HG03378 (cell line): ENCODE data around the gene LONP2.
"Not testable (repeated sequence)": the region's sequence is repeated elsewhere in the genome, so short reads cannot be mapped to it uniquely, and the experiment has no call there.

ENCODE experiments used
- ATAC-seq: cut with Tn5 transposase; IDR thresholded peaks from one replicate; pipeline ENCODE4 v1.9.1; 2021; ENCODE audit warnings: mild to moderate bottlenecking, moderate library complexity; ENCODE audit not compliant: unreplicated experiment

Gene LONP2

DNA sequence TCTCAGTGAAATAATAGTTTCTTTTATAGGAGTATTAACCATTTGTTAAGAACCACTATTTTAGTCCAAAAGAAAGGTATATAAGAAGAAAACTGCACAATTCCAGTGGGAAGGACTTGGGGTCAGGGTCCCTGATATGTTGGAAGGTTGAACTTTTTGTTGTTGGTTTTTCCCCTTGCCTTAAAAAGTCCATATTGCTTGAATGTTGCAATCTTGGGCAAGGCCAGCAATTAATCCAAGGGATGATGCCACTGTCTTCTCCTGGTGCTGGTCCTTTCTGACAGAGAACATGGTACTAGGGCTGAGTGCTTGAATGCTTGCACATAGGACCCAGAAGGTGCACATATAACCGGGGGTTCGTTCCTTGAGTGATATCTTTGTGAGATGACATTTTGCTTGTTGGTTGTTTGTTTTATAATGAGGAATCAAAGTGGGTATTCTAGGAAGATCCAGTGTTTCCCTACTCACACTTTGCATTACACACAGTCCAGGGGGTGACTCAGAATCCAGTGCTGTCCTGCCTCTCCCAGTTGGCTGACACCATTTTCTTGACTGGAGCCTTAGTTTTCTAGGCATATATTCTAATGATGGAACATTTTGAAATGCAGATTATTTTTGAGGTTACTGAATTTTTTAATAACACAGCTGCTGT lies 86.2 kb downstream of the LONP2 start:
- no peak for ATAC-seq

DNA sequence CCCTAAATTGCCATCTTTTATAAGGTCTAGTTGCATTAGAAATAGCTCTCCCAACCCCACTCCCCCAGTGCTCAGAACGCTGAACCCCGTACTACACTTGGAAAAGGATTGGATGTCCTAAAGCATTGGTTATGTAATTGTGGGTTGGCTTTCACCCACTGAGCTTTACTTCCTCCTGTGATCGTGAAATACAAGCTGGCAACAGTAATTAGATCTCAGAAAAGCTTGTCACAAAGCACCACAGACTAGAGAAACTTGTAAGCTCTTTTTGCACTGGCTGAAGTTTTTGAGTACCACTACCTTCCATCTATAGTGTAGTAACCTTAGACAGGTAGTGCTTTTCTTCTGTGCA lies 86.7 kb downstream of the LONP2 start:
- no peak for ATAC-seq

DNA sequence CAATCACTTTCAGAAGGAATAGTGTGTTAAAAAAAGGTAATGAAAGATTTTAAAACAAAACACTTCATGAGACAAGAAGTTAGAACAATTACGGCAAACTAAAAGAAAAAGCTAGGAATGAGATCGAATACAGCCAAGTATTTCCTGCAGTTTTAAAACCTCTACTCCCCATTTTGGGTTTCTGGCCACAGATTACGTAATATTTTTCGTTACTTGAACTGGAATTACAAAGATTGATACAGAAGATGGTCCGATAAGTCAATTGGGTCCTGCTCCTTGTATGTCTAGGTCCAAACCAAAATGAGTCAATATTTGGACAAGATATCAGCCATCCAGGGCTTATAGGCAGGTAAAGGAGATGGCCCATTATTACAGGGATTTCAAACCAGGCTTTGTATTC lies 88.9 kb downstream of the LONP2 start:
- ATAC-seq = no peak

DNA sequence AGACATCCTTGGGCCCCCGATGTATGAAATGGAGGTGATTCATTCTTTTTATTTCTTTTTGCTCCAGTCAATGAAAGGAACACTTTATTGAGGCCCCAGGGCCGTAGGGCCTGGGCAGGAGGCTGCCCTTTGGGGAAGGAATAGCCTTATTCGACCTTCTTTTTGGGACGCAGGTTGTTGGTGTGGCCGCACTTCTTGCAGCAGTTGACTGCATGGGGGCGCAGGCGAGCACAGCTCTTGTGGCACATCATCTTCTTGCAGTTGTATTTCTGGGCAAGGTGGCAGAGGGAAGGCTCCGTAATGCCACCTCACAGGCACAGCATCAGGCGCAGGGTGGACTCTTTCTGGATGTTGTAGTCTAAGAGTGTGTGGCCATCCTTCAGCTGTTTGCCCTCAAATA lies 90.2 kb downstream of the LONP2 start:
- no peak for ATAC-seq

DNA sequence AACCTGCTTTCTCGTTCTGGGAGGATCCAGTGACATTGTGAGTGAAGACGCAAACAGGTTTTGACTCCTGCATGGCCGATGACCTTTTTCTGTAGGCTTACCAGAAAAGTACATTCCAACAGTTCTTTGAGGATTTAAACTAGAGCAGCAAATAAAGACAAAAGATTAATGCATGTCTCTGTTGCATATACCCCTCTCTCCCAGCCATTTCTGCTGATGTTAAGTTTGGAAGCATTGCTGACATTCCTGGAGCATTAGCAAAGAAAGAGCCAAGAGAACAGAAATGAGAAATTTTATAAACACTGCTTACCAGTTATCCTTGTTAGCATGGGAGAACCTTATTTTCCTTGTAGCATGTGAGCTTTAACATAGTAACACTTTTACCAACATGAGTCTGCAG lies 91.9 kb downstream of the LONP2 start:
- no peak for ATAC-seq

DNA sequence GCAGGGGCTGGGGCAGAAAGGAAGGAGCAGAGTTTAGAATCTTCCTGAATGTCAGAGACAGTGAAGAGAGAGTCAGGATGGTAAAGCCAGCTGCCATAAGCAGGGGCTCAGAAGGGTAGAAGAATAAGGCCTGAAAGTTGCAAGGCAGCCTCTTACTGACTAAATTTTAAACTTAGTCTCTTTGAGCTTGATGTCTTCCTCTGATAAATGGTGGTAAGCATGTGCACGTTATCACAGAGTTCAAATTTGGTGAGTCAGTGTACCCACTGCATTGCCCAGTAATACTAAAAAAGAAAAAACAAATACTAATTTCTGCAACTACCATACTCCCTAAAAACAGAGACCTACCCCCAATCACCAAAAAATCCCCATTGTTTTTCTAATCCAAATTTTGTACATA lies 96.0 kb downstream of the LONP2 start:
- ATAC-seq = no peak

DNA sequence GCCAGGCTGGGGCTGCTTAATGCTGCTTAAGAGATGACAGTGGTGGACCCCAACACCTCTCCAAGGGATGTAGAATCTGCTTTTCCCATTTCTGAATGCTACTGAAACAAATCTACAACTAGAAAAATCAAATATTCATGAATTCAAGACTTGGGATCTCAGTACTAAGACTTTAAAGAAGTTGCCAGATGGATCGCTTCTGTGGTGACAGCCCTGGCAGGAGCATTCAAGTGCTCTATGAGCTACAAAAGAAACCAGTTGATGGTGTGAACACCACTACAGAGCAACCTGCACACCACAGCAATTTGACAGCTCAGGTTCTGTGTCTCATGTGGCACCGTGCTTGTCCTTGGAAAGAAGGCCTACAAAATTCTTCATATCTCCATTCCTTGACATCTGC lies 98.5 kb downstream of the LONP2 start:
- ATAC-seq = no peak

DNA sequence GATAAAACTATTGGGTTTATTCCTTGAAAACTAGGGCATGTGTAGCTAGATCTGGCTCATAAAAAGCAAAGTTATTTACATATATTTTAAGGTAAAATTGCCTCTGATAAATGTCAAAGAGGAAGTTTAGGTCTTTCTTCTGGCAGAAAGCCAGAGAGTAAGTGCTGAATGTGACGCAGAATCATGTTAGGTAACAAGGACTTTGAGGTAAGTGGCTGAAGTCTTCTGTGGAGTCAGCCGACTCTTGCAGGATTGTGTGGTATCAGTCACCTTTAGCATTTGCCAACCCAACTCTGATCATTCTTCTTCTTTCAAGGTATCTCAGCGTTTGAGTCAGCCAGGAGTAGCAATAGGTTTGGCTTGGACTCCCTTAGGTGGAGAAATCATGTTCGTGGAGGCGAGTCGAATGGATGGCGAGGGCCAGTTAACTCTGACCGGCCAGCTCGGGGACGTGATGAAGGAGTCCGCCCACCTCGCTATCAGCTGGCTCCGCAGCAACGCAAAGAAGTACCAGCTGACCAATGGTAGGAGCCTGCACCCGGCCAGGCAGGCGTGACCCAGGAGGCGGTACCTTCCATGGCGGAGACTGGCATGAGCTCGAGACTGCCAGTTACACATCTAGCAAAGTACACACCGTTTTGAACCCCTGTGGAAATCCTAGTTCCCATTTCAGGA lies 103.2 kb downstream of the LONP2 start:
- no peak for ATAC-seq

DNA sequence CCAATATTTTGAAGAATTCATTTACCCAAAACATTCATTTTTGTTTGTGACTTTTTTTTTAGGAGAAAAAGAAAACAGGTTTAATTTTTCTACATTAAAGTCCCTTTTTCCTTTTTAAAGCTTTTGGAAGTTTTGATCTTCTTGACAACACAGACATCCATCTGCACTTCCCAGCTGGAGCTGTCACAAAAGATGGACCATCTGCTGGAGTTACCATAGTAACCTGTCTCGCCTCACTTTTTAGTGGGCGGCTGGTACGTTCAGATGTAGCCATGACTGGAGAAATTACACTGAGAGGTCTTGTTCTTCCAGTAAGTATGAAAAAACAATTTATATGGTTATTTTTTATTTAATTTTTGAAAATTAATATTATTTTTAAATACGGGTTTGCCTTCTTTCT lies 103.9 kb downstream of the LONP2 start:
- ATAC-seq = no peak

DNA sequence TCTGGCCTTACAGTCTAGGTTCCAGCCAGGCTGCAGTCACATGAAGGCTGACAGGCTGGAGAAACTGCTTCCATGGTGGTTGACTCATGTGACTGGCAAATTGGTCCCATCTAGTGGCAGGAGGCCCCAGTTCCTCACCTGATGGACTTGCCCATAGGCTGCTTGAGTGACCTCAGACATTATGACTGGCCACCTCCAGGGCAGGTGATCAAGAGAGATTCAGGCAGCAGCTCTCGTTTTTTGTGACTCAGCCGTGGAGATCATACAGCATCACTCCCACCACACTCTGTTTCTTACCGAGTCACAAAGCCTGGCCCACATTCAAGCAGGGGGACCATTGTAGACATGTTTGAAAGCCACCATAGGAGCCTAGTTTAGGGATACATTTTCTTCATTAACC lies 106.6 kb downstream of the LONP2 start:
- ATAC-seq = no peak

DNA sequence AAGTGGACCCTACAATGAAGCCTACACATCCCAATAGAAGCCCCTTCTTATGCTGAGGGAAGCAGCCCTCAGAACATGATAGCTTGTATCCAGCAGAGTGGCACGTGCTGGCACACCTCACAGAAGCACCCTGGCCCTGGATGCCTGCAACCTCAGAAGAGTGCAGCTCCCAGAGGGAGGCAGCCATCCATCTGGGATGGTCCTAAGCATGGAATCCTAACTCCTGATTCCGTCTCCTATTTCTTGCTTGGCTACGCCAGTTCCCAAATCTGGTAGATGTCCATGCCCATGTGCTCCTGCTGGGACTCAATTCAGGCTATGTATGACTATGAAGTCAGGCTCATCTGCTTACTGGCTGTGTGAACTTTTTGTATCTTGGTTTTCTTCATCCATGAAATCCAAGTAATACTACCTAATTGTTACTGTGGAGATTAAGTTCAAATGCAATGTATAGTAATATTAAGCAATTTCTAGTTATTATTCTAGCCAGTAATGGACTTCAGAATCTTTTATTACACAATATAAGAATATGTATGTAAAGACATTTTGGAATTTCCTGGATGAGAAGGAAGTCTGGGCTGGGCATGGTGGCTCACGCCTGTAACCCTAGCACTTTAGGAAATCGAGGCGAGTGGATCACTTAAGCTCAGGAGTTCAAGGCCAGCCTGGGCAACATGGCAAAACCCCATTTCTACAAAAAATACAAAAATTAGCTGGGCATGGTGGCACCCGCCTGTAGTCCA lies 108.7 kb downstream of the LONP2 start:
- no peak for ATAC-seq

DNA sequence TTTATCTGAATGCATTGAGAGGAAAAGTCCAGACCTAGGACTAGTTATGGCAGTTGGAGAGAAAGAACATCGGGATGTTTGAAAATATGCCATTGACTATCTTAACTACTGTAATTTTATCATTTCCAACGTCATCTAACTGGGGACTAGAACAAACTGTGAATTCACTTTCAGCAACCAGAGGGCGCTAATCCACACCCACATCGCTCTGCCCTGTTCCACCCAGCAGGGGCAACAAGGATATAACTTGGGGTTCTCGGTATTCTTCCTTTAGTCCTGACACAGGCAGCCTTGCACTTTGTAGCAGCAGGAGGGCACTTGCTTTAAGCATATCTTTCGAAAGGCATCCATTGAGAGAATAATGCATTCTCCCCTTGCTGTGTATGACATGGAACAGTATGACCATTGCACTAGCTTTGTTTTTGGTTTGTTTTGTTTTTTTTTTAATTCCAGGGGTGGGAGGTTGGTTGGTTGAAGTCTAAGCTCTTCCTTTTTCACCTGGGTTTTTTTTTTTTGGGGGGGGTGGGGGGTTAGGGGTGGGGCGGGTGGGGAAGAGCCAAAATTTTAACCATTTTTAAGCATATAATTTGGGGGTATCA lies 109.6 kb downstream of the LONP2 start:
- ATAC-seq = peak; percentile 65

DNA sequence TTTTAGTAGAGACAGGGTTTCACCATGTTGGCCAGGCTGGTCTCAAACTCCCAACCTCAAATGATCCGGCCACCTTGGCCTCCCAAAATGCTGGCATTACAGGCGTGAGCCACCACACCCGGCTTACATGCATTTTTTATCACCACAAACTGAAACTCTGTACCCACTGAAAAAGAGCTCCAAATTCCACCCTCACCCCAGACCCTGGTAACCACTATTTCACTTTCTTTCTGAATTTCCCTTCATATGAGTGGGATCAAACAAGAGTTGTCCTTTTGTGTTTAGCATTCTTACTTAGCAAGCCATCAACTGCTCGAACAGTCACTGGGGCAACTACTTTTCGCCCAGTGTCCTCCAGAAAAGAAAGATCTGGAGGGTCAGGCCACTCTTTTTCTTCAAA lies 110.3 kb downstream of the LONP2 start:
- ATAC-seq = not testable (repeated sequence)

DNA sequence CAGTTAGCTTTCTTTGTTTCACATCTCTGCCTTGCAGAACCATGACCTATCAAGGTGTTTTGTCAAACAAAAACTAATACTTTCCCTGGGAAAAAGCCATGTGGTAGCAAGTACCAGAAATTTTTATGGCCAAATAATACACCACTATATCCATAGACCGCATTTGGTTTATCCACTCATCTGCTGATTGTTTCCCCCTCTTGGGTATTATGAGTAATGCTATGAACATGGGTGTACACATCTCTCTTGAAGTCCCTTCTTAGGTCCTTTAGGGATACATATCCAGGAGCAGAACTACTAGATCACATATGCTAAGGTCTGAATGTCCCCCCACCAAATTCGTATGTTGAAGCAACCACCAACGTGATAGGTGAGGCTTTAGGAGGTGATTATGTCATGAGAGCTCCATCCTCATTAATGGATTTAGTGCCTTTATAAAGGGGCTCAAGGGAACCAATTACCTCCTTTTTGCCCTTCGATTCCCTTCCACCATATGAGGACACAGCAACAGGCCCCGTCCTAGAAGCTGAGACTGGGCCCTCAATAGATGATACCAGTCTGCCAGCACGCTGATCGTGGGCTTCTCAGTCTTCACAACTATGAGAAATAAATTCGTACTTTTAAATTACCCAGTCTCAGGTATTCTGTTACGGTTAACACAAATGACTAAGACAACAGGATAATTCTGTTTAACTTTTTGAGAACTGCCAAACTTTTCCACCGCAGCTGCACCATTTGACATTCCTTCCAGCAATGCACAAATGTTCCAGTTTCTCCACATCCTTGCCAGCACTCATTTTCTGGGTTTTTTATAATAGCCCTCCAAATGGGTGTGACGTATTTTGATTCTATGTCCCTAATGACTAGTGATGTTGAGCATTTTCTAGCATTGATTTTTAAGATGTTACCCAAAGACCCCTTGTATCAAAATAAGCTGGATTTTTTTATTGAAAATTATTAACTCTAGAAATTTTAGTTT lies 111.1 kb downstream of the LONP2 start:
- no peak for ATAC-seq

DNA sequence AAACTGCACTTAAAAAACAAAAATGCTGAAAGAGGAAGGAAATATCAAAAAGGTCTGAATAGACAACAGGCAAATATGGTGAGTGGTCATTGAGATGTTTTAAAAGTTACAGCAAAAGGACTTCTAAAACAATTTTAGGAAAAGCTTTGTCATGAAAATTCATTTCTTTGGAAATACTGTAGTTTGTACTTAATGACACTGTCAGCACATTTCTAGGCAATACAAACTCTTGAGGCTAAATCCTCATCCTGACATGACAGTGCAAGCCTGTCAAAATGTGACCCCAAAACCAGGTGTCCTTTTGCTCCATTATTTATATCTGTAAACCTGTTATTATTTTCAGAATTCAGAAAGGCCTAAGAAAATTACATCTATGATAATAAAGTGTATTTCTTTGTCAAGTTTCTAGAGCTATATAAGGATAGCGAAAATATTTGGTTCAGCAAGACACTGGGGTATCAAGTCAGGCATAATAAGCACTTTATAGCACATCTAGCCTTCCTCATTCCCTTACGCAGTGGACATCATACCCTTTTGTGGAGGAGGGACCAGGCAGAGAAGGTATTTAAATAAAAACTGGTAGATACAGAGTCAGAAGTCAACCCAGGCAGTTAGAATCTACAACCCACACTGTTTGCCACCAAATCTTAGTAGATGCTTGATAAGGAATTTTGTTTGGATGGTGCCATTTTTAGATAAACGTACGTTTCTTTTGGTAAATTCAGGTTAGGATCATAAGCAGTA lies 112.7 kb downstream of the LONP2 start:
- ATAC-seq = no peak

DNA sequence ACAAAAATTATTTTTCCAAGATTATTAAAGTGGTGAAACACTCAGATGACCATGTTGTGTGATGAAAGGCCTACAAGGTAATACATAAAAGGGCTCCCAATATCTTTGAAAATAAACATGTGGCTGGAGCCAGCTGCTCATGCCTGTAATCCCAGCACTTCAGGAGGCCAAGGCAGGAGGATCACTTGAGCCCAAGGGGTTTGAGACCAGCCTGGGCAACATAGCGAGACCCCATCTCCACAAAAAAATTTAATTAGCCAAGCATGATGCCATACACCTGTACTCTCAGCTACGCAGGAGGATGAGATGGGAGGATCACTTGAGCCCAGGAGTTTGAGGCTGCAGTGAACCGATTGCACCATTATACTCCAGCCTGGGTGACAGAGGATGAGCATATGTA lies 114.3 kb downstream of the LONP2 start:
- ATAC-seq = no peak

DNA sequence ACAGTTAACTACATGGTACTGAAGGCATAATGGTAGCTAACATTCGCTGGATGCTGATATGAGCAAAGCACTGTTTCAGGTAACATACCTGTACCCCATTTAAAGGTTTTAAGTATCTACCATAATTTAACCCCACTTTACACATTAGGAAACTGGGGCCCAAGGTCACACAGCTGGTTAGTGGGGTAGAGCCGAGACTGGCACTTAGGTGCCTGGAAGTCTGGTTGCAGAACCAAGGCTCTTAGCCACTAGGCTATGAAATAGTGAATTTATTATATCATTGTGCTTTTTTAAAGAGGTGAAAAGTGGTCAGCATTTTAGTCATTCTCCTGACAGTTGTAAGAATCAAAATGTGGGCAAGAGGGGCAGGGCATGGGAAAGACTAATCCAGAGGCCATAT lies 115.9 kb downstream of the LONP2 start:
- ATAC-seq = no peak

DNA sequence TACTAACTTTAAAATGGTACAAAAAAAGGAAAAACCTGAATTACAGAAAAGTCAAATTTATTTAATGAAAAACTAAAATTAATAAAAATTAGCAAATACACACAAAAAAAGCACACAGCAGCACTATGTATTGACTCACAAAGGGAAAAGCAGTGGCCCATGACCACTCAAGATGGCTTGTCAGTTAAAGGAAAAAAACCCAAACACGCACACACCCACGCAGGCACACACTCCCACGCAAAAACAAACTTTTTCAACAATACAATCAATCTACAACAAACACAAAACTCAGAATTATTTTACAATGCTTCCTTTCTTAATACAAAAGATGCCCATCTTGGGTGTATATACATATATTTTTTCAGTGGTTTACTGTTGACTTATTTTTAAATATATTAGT lies 116.9 kb downstream of the LONP2 start:
- no peak for ATAC-seq

DNA sequence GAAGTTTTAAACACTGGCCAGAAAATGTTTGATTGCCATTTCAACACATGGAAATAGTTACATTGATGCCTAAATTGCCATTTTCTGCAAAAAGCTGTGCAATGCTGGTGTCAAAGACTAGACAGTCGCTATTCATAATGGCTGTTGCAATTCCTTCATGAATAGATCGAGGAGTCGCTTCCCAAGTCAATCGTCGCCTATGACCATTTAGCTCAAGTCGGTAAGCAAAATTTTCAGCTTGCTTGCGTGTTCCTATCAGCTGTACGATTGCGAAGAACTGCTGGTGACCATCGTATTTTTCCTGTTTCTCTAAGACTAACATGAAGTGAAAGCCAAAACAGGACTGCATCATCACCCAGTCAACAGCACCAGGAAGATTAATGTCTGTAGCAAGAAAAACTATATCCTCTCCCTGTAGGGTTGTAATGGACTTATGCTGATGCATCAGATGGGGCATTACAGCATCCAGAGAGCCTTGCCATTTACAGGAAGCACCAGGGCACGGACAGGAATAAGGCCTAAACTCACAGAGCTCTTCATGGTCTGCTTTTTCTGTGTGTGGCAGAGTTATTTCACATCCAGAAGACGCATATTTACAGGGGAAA lies 117.5 kb downstream of the LONP2 start:
- no peak for ATAC-seq
